HG03460 (cell line): ENCODE results near the gene PPM1A.

Source experiments
- ATAC-seq: cut with Tn5 transposase; IDR thresholded peaks from one replicate; pipeline ENCODE4 v1.9.1; 2021; ENCODE audit not compliant: unreplicated experiment

Gene PPM1A

GRCh38 chr14:60265163-60265562 lies 16.1 kb downstream of the PPM1A start:
- ATAC-seq, result no peak

DNA sequence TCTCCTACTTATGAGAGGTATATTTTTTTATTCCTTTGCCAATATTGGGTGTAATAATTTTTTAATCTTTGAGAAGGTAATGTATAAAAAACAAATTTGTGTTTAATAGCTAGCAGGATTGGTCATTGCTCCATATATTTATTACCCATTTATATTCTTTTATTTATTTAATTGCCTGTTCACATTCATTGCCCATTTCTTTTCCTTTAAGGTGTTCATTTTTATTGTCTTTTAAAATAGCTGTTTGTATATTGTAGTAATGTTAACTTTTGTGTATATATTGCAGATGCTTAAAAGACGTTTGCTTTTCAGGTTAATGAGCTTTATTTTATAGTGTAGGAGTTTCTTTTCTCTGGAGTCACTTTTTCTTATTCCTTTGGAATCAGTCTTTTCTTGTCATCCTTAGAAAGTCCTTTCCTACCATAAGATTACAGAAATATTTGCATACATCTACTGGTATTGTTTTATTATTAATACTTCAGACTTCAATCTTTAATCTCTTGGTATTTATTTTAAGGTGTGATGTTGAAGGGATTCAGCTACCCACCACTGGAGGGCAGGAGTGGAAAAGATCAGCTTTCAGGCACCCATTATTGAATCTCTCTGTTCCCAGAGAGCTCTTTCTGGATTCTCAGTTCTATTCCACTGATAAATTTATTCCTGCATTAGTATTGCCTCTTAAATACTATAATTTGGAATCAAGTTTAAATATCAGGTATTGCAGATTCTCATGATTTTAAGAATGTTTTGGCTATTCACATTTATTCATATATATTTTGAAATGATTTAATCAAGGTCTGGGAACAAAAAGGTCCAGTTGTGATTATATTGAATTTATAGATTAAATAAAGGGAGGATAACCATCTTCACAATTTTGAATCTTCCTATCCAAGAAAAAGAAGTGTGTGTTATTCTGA lies 17.3 kb downstream of the PPM1A start:
- no peak for ATAC-seq

DNA sequence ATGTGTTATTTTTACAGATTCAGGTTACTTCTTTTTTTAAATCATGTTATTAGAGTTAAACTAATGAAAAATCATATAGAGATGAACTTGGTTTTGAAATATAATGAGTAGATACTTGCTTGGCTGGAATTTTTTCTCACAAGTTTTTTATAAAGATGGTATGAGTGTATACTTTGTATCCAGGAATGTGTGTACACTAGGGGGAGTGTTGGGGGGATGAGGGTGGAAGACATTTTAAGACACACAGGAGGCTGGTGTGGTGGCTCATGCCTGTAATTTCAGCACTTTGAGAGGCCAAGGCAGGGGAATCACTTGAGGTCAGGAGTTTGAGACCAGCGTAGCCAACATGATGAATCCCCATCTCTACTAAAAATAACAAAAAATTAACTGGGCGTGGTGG lies 23.2 kb downstream of the PPM1A start:
- no peak for ATAC-seq

GRCh38 chr14:60273956-60274355 lies 24.9 kb downstream of the PPM1A start:
- no peak for ATAC-seq

- ATAC-seq, result no peak
Measured at GRCh38 chr14:60274448-60274847, 25.4 kb downstream of the PPM1A start.

- no peak for ATAC-seq
Measured at GRCh38 chr14:60275932-60276331, 26.9 kb downstream of the PPM1A start.

DNA sequence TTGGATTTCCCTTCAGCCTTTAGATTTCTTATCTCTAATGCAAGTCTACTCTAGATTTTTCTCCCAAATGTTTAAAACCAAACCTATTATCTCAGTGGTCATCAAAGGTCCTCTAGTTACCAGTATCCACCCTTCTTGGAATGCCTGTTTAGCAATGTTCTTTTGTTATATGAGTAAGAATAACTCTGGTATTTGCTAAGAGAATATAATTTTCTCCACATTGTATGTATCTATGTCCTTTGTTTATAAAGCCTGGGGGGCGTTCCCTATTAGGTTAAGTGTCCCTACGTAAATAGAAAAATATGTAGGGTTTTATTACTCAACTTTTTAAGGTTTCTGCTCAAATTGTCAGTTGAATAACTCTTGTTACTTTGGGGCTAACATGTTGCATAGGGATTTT lies 27.3 kb downstream of the PPM1A start:
- no peak for ATAC-seq

GRCh38 chr14:60277605-60278190 lies 28.7 kb downstream of the PPM1A start:
- ATAC-seq, result no peak

DNA sequence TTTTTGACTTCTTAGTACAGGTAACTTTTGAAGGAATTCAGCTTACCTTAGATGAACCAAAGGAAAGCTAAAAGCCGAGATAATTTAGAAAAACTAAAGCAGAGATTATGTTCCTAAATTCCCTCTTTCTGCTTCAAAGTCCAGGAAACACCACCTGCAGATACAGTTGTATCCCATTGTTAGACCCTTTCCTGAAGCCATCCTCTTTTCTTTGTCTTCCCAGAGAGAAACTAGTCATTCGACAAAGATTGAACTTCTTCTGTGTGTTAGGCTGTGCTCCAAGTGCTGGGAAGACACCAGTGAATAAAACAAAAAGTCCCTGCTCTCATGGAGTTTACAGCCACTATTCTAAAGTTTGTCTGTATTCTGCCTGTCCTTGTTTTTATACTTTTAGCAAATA lies 29.3 kb downstream of the PPM1A start:
- ATAC-seq, result no peak

DNA sequence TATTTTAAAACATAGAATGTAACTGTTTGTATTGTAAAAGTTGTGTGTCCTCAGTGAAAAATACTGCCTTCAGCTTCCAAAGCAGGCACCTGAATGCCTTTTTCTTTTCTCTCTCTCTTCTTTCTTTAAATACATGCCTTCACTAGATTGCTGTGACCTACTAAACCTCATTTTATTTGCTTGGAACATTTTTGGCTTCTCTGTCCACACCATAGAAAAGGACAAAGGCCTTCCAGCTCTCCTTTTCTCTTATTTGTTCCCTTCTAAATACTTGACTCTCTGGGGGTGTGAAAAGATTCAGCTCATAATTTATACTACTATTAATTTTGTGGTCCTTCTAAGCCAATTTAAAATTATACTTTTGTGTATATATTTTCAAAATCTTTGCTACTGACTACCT lies 38.4 kb downstream of the PPM1A start:
- no peak for ATAC-seq

GRCh38 chr14:60288279-60288678 lies 39.3 kb downstream of the PPM1A start:
- ATAC-seq, result no peak

GRCh38 chr14:60294411-60295069 lies 45.5 kb downstream of the PPM1A start:
- ATAC-seq, result no peak

DNA sequence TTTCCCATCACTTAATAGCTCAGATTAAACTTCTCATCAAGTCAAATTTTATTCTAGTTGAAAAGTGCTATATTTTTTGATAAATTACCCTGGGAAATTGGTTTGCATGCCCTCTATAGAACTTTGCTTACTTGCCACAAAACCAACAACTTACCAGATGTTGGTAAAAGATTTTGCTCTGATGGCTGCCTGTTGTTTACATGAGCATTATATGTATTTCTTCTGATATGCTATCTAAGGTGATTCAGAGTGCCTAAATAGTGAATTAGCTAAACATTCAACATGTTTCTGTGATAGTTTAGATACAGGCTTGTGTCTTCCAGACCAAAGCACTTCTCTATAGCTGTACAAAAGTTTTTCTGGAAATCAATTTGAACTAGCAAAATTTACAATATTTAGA lies 51.0 kb downstream of the PPM1A start:
- ATAC-seq, result no peak

DNA sequence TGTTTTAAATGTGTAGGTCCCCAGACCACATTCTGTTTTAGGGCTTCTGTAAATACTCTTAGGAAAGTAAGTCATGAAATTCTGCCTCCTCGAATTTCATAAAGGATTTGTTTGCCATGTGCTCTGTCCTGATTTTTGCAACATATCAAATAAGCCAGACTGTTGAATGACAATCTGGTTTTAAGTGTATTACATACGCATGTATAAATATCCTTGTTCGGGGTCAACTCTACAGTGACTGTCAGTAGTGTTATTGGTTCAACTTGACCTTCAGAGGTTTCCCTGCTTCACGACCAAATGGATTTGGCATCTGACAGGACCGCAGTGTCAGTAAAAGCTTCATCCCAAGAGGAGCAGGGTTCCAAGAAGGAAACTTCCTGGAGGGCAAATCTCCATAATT lies 52.7 kb downstream of the PPM1A start:
- no peak for ATAC-seq

DNA sequence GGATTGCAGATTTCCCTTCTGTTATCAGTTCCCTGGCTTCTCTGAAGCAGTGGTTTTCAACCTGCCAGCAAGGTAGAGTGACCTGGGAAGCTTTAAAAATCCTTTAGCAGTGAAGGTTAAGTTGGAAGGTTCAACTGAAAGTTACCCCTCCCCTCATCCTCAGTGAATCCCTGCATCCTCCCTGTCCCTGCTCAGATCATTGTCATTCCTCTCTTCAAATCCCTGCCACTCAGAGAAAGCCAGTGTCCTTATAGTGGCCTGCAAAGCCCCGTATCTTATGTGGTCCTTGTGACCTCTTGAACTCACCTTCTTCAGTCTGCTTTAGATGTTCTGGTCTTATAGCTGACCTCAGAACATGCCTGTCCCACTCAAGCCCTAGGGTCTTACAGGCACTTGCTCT lies 53.6 kb downstream of the PPM1A start:
- ATAC-seq, result no peak

- ATAC-seq, result no peak
Measured at GRCh38 chr14:60303745-60304144, 54.7 kb downstream of the PPM1A start.

DNA sequence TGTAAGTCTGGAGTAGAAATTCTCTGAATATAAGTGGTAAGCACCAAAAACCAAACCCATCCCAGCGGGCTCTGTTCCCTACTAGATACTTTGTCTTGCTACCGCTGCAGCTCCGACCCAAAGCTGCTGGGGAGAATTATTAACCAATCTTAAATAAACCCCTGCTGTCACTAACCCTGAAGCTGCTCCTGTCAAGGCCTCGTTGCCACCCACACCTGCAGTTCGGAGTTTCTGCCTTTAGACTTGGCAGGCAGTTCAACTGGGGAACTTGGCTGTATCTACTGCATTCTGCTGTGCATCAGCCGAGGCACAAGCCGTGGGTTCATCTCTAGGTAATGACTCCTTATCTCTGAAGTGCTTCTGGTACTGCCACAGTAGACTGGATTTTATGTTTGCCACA lies 55.5 kb downstream of the PPM1A start:
- no peak for ATAC-seq

DNA sequence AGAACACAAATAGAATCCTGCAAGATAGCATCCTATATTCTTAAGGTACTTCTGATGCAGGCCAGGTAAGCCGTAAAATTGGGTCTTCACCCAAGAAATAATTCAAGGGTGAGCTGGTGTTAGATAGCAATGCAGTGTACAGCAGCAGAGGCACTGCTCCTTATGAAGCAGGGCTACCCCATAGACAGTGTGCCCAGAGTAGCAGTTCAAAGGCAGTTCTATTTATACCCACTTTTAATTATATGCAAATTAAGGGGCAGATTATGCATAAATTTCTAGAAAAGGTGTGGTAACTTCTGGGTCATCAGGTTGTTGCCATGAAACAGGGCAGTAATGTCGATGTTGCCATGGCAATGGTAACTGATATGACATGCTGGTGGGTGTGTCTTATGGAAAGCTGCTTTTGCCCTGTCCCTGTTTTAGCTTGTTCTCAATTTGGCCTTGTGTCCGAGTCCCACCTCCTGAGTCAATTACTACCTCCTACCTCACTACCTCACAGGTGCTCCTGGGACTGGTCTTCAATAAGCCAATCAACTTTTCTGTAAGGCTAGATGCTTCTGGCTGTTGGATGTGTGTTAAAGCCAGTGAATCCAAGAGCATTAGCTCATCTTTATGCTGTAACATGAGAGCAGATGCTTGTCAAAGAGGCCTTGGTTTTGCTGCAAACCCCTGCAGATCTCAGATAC lies 61.0 kb downstream of the PPM1A start:
- no peak for ATAC-seq

DNA sequence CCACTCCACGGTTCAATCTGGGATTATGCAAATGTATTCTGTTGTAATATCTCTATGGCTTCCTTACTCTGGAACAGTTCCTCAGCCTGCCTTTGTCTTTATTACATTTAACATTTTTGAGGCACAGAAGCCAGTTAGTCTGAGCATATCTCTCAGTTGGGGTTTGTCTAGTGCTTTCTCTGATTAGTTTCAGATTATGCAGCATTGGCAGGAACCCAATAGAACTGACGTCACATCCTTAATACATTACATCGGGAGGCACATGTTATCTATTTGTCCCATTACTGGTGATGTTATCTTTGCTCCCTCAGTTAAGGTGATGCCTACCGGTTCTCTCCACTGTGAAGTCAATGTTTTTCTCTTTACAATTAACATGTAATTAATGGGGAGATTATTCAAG lies 62.4 kb downstream of the PPM1A start:
- ATAC-seq, result no peak

- ATAC-seq, result no peak
Measured at GRCh38 chr14:60313093-60313492, 64.1 kb downstream of the PPM1A start.

DNA sequence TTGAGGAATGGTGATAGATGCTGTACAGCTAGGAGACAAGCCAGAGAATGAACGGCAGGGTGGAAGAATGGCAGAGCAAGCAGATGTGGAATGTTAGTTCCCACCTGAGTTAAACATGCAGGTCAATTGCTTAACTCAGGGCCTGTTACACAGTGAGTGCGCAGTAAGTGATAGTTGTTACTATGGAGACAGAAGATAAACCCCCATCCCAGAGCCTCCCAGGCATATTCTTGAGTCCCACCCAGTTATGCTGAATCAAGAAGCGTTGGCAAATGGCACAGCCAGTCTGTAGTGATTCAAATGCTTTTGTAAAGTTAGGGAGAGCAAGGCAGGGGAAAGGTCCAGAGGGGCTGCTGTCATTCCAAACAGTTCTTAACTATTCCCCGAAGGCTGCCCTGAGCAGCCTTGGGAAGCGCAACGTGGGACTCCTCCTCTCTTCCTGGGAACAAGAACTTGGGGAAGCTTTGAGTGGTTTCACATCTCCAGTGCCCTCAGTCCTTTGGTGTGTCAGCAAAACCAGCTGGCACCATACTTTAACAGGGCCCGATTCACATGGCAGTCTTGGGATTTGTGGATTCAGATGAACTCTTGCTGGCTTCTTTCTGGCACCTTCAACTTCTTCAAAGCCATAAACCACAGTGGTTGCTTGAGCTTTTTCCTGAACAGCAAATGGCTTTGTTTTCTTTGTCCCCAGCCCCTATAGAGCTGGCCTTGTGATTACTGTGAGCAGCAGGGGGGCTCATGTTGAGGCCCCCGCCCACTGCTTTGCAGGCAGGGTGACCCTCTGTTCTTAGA lies 66.4 kb downstream of the PPM1A start:
- no peak for ATAC-seq
